SK-N-SH treated with all-trans-retinoic acid at 6 μM for 48 hours (cell line): ENCODE data around the gene DNMBP.

Source experiments
- ATAC-seq: fragments of 200-7000 bp; cut with Tn5 transposase; 3 replicates; pipeline ENCODE4 v1.9.1; 2020; ENCODE audit warnings: mild to moderate bottlenecking, moderate library complexity
- ARNTL ChIP-seq: fragments of 450-650 bp; formaldehyde crosslinking; IDR thresholded peaks from 2 replicates; pipeline ENCODE4 v1.5.0; 2020; ENCODE audit warnings: low read depth, mild to moderate bottlenecking, moderate library complexity, borderline replicate concordance
- BACH2 ChIP-seq: fragments of 250-450 bp; sonication (Bioruptor Pico); IDR thresholded peaks from 2 replicates; pipeline ENCODE4 v1.9.0; 2021; ENCODE audit warnings: mild to moderate bottlenecking, borderline replicate concordance
- CSDC2 ChIP-seq: fragments of 250-450 bp; sonication (Bioruptor Pico); IDR thresholded peaks from 2 replicates; pipeline ENCODE4 v1.5.0; 2020; ENCODE audit warnings: mild to moderate bottlenecking, moderate library complexity
- ESRRG ChIP-seq: fragments of 250-450 bp; sonication (Bioruptor Pico); IDR thresholded peaks from 2 replicates; pipeline ENCODE4 v1.6.1; 2021; ENCODE audit warnings: mild to moderate bottlenecking
- GLIS3 ChIP-seq: fragments of 250-450 bp; sonication (Bioruptor Pico); IDR thresholded peaks from 2 replicates; pipeline ENCODE4 v1.5.0; 2020; ENCODE audit warnings: mild to moderate bottlenecking, moderate library complexity
- ISL1 ChIP-seq: fragments of 250-450 bp; sonication (Bioruptor Pico); IDR thresholded peaks from 2 replicates; pipeline ENCODE4 v2.1.2; 2022; ENCODE audit warnings: mild to moderate bottlenecking, moderate library complexity
- PPARA ChIP-seq: fragments of 250-450 bp; sonication (Bioruptor Pico); IDR thresholded peaks from 2 replicates; pipeline ENCODE4 v1.5.0; 2020; ENCODE audit warnings: mild to moderate bottlenecking, borderline replicate concordance
- RARB ChIP-seq: fragments of 250-450 bp; sonication (Bioruptor Pico); IDR thresholded peaks from 2 replicates; pipeline ENCODE4 v1.8.0; 2021; ENCODE audit warnings: mild to moderate bottlenecking, moderate library complexity
- SNAI2 ChIP-seq: fragments of 250-450 bp; sonication (Bioruptor Pico); IDR thresholded peaks from 2 replicates; pipeline ENCODE4 v1.5.0; 2020; ENCODE audit warnings: mild to moderate bottlenecking, moderate library complexity
- ZC3H10 ChIP-seq: fragments of 250-450 bp; sonication (Bioruptor Pico); IDR thresholded peaks from 2 replicates; pipeline ENCODE4 v1.5.1; 2021; ENCODE audit warnings: mild to moderate bottlenecking, moderate library complexity
- ZFP3 ChIP-seq: fragments of 250-450 bp; sonication (Bioruptor Pico); IDR thresholded peaks from 2 replicates; pipeline ENCODE4 v1.5.0; 2020; ENCODE audit warnings: mild to moderate bottlenecking, moderate library complexity
- ZFP30 ChIP-seq: fragments of 450-650 bp; formaldehyde crosslinking; IDR thresholded peaks from 2 replicates; pipeline ENCODE4 v1.5.0; 2022; ENCODE audit warnings: mild to moderate bottlenecking, moderate library complexity
- ZNF565 ChIP-seq: fragments of 450-650 bp; formaldehyde crosslinking; conservative IDR thresholded peaks from 2 replicates; pipeline ENCODE4 v1.5.0; 2020; ENCODE audit warnings: low read depth, mild to moderate bottlenecking, moderate library complexity
- ZNF8 ChIP-seq: fragments of 450-650 bp; formaldehyde crosslinking; IDR thresholded peaks from 2 replicates; pipeline ENCODE4 v1.5.0; 2020; ENCODE audit warnings: mild to moderate bottlenecking, moderate library complexity
- TF ChIP-seq, protein P1 (sequence below): fragments of 250-450 bp; sonication (Bioruptor Pico); IDR thresholded peaks from 2 replicates; pipeline ENCODE4 v1.5.1; 2020; ENCODE audit warnings: low read depth, mild to moderate bottlenecking, moderate library complexity
- TF ChIP-seq, protein P2 (sequence below): fragments of 250-450 bp; sonication (Bioruptor Pico); IDR thresholded peaks from 2 replicates; pipeline ENCODE4 v1.5.1; 2021; ENCODE audit warnings: mild to moderate bottlenecking, moderate library complexity
- TF ChIP-seq, protein P3 (sequence below): fragments of 250-450 bp; sonication (Bioruptor Pico); IDR thresholded peaks from 2 replicates; pipeline ENCODE4 v1.8.0; 2021; ENCODE audit warnings: low read depth, mild to moderate bottlenecking, moderate library complexity, borderline replicate concordance
- TF ChIP-seq, protein P4 (sequence below): fragments of 250-450 bp; sonication (Bioruptor Pico); IDR thresholded peaks from 2 replicates; pipeline ENCODE4 v1.8.0; 2020; ENCODE audit warnings: mild to moderate bottlenecking, moderate library complexity, borderline replicate concordance

Gene DNMBP

DNA sequence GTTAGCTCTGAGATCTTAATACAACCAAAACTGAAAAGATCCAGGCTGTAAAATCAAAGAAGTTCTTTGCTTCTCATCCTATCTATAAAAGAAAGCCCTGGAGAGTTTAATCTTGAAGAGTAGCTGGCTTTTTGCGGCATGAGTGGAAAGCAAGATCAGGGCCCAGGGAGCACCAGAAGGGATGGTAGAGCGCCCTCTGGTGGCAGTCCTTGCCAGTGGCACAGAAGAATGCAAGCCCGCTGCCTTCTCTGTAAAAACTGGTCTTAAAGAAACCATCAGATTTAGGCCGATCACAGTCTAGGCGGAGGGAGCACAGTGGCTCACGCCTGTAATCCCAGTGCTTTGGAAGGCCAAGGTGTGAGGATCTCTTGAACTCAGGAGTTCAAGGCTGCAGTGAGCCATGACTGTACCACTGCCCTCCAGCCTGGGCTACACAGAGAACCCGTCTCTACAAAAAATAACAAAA is 36.3 kb upstream of the DNMBP start:
- TF ChIP-seq CSDC2 (CRISPR knock-in tag), result no peak
- peak; percentile 94 for ATAC-seq

DNA sequence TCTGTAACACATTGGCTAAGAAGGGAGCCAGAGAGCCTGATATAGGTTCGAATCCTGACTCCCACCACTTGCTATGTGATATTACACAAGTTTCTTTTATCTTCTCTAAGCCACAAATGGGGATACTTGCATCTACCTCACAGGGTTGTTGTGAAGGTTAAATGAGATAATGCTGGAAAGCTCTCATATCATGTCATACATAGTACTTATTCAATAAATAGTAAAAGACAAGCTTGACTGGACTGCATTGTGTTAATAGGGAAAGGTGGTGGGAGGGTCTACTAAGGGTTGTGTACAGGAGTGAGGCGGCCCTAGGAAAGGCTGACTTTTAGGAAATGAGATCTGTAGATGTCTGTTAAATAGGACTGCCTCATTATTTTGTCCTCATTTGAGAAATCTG is 35.8 kb upstream of the DNMBP start:
- ATAC-seq, result peak; percentile 11
- TF ChIP-seq GLIS3 (no peak), BACH2 (CRISPR knock-in tag) (no peak), SNAI2 (no peak)

DNA sequence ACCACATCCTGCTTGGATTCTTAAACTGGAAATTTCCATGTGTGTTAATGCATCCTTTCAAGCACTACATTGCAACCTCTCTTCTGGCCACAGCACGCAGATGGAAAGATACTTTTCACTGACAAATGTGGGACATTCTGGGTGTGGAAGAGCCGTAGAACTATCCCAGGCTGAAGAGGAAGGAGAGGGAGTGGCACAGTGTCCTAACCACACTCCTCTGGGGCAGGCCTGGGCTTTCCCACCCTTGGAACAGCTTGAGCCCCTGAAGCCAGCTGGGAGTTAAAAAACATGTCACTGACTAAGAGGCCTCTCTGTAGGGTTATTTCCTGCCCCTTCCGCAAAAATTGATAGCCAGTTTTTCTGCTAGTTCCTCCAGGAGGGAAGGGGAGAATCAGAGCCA is 34.0 kb upstream of the DNMBP start:
- ATAC-seq, result peak; percentile 19
- TF ChIP-seq, protein P1, sequence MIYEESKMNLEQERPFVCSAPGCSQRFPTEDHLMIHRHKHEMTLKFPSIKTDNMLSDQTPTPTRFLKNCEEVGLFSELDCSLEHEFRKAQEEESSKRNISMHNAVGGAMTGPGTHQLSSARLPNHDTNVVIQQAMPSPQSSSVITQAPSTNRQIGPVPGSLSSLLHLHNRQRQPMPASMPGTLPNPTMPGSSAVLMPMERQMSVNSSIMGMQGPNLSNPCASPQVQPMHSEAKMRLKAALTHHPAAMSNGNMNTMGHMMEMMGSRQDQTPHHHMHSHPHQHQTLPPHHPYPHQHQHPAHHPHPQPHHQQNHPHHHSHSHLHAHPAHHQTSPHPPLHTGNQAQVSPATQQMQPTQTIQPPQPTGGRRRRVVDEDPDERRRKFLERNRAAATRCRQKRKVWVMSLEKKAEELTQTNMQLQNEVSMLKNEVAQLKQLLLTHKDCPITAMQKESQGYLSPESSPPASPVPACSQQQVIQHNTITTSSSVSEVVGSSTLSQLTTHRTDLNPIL, result no peak
- no peak for TF ChIP-seq SNAI2
- no peak for TF ChIP-seq ISL1 (CRISPR knock-in tag)
- TF ChIP-seq, protein P2, sequence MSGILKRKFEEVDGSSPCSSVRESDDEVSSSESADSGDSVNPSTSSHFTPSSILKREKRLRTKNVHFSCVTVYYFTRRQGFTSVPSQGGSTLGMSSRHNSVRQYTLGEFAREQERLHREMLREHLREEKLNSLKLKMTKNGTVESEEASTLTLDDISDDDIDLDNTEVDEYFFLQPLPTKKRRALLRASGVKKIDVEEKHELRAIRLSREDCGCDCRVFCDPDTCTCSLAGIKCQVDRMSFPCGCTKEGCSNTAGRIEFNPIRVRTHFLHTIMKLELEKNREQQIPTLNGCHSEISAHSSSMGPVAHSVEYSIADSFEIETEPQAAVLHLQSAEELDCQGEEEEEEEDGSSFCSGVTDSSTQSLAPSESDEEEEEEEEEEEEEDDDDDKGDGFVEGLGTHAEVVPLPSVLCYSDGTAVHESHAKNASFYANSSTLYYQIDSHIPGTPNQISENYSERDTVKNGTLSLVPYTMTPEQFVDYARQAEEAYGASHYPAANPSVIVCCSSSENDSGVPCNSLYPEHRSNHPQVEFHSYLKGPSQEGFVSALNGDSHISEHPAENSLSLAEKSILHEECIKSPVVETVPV (CRISPR knock-in tag), result no peak
- no peak for TF ChIP-seq ZNF8 (CRISPR knock-in tag)
- TF ChIP-seq ESRRG (CRISPR knock-in tag), result no peak
- no peak for TF ChIP-seq ZC3H10 (CRISPR knock-in tag)
- TF ChIP-seq RARB (CRISPR knock-in tag), result no peak
- no peak for TF ChIP-seq PPARA
- TF ChIP-seq ZFP3, result no peak
- TF ChIP-seq ARNTL (CRISPR knock-in tag), result no peak
- TF ChIP-seq, protein P3, sequence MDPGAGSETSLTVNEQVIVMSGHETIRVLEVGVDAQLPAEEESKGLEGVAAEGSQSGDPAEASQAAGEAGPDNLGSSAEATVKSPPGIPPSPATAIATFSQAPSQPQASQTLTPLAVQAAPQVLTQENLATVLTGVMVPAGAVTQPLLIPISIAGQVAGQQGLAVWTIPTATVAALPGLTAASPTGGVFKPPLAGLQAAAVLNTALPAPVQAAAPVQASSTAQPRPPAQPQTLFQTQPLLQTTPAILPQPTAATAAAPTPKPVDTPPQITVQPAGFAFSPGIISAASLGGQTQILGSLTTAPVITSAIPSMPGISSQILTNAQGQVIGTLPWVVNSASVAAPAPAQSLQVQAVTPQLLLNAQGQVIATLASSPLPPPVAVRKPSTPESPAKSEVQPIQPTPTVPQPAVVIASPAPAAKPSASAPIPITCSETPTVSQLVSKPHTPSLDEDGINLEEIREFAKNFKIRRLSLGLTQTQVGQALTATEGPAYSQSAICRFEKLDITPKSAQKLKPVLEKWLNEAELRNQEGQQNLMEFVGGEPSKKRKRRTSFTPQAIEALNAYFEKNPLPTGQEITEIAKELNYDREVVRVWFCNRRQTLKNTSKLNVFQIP (CRISPR knock-in tag), result no peak
- TF ChIP-seq ZNF565 (CRISPR knock-in tag), result no peak
- TF ChIP-seq, protein P4, sequence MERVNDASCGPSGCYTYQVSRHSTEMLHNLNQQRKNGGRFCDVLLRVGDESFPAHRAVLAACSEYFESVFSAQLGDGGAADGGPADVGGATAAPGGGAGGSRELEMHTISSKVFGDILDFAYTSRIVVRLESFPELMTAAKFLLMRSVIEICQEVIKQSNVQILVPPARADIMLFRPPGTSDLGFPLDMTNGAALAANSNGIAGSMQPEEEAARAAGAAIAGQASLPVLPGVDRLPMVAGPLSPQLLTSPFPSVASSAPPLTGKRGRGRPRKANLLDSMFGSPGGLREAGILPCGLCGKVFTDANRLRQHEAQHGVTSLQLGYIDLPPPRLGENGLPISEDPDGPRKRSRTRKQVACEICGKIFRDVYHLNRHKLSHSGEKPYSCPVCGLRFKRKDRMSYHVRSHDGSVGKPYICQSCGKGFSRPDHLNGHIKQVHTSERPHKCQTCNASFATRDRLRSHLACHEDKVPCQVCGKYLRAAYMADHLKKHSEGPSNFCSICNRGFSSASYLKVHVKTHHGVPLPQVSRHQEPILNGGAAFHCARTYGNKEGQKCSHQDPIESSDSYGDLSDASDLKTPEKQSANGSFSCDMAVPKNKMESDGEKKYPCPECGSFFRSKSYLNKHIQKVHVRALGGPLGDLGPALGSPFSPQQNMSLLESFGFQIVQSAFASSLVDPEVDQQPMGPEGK (CRISPR knock-in tag), result no peak
- TF ChIP-seq BACH2 (CRISPR knock-in tag), result no peak
- TF ChIP-seq CSDC2 (CRISPR knock-in tag), result no peak

DNA sequence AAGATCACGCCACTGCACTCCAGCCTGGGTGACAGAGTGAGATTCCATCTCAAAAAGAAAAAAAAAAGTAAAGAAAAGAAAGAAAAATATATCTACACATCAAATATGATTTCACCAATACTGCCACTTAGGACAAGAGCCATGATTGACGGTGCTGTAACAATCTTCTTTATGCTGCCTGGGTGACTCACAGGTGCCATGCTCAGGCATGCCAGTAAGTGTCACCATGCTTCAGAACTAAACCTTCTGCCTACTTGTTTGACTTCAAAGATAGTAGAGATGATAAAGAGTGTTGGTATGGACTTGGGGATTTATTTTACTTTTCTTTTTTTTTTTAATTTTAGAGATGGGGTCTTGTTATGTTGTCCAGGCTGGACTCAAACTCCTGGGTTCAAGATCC is 33.6 kb upstream of the DNMBP start:
- 0 out of 3 replicates have a peak, but pooled peaks have one; percentile 16 for ATAC-seq
- TF ChIP-seq BACH2 (CRISPR knock-in tag), result no peak
- no peak for TF ChIP-seq ZFP30 (CRISPR knock-in tag)
- no peak for TF ChIP-seq CSDC2 (CRISPR knock-in tag)
- no peak for TF ChIP-seq RARB (CRISPR knock-in tag)
- TF ChIP-seq, protein P4 (CRISPR knock-in tag), result no peak

DNA sequence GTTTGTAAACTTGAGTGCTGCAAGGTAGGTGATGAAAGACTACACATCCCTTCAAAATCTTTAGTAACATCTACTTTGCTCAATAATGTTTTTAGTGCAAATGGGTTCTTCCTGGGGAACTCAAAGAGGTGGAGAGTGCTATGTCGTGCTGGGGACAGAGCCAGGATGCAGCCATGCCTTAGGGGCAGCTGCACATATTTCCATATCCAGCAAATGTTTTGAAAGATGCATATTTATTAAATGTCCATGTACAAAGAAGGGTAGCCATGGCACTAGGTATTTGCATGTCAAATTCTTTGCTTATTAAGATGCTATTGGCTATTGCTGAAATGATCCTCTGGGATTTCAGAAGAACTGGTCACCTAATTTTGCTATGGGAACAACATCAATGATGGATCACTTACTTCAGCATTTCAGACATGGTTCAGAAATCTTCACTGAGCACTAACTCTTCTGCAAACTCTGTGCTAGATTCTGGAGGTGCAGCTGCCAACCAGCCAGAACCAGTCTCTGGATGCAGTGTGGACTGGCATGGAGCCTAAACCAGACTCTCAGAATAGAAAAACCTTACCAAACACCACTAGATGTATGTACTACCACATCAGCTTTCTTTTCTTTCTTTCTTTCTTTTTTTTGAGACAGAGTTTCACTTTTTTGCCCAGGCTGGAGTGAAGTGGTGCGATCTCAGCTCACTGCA is 31.7 kb upstream of the DNMBP start:
- ATAC-seq, result no peak
- TF ChIP-seq, protein P1, result no peak
- TF ChIP-seq ZC3H10 (CRISPR knock-in tag) (no peak), ISL1 (CRISPR knock-in tag) (no peak), ZNF8 (CRISPR knock-in tag) (no peak)
- TF ChIP-seq, all 23 proteins: peak for 0
